ENCODE results near the gene HRH4. TPM values are rescaled to one million over a fixed set of nuclear protein-coding genes. Genes with fewer than 3 reads are reported as not detected.

The HRH4 gene
- total RNA-seq, 2 donors from 2014 or later: 0.20 TPM; not detected in 1

DNA sequence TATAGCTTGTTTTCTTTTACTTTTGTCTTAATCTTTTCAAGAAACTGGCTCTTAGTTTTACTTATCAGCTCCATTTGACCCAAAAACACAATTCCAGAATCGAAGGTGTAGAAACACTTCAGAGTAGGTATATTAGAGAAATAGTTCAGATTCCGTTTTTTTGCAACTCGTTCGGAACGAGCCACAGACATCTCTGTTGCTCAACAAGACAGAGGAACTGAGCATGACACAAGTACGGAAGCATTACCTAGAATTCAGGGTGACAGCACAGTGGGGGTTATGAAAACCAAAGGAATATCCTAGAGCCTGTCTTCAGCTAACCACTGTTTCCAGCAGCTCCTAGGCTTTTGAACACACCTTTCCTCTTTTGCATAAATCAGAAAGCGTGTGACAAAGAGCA, 5.0 kb downstream of the HRH4 start:
- TF ChIP-seq, protein P1, sequence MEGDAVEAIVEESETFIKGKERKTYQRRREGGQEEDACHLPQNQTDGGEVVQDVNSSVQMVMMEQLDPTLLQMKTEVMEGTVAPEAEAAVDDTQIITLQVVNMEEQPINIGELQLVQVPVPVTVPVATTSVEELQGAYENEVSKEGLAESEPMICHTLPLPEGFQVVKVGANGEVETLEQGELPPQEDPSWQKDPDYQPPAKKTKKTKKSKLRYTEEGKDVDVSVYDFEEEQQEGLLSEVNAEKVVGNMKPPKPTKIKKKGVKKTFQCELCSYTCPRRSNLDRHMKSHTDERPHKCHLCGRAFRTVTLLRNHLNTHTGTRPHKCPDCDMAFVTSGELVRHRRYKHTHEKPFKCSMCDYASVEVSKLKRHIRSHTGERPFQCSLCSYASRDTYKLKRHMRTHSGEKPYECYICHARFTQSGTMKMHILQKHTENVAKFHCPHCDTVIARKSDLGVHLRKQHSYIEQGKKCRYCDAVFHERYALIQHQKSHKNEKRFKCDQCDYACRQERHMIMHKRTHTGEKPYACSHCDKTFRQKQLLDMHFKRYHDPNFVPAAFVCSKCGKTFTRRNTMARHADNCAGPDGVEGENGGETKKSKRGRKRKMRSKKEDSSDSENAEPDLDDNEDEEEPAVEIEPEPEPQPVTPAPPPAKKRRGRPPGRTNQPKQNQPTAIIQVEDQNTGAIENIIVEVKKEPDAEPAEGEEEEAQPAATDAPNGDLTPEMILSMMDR (conservative IDR thresholded peaks at IDR 0.05): no peak
- Mint-ChIP-seq H3K27me3 (ENCODE audit: insufficient read depth) (no peaks in the 10 kb centered on the region), H3K27ac (no peak overlapping the region), H3K4me3 (no peak overlapping the region), H3K36me3 (ENCODE audit: low read depth) (no peaks in the 10 kb centered on the region), H3K9me3 (no peaks in the 10 kb centered on the region), H3K4me1 (no peaks in the 10 kb centered on the region)
- no peak for DNase-seq
- H3K36me3 ChIP-seq (ENCODE audit: control insufficient read depth, insufficient read depth, low read length): no peaks in the 10 kb centered on the region
- no peaks in the 10 kb centered on the region for H3K9me3 ChIP-seq (ENCODE audit: control insufficient read depth, low read length)
- H3K27me3 ChIP-seq (ENCODE audit: control insufficient read depth, insufficient read depth, low read length, poor library complexity, severe bottlenecking): no peaks in the 10 kb centered on the region
- WGBS, 2 experiments (ENCODE audit: insufficient coverage in 1 of 2, insufficient read length in 1 of 2): 93 to 97% methylated on average over 6 to 7 of the region's 7 CpGs
- no peak overlapping the region for H3K9ac ChIP-seq (ENCODE audit: extremely low read depth, low read length, poor library complexity, severe bottlenecking)
- H3K27ac ChIP-seq (ENCODE audit: low read depth, low read length): no peak overlapping the region
- H3K4me1 ChIP-seq (ENCODE audit: control insufficient read depth, insufficient read depth, low read length): no peaks in the 10 kb centered on the region
- H3K4me3 ChIP-seq (ENCODE audit: low read length): no peak overlapping the region

DNA sequence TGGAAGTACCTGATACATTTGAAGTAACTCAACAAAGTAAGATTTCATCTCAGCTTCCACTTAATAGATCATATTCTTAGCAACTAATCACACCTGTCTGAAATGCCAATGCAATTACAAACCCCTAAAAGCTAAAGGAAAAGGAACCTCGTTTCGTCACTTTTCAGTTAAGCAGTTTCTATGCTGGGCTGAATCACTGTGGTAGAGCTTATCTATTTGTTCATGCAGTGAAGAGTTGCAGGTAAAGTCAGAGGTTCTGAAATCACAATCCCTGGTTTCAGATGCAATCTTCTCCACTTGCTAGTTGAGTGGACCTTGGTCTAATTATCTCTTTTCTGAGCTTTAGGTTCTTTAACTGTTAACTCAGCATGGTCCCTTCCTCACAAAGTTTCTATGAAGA, 6.3 kb downstream of the HRH4 start:
- H3K27ac Mint-ChIP-seq: no peak overlapping the region
- Histone ChIP-seq H3K27ac (ENCODE audit: low read depth, low read length) (no peak overlapping the region), H3K36me3 (ENCODE audit: control insufficient read depth, insufficient read depth, low read length) (no peaks in the 10 kb centered on the region), H3K4me3 (ENCODE audit: low read length) (no peak overlapping the region), H3K27me3 (ENCODE audit: control insufficient read depth, insufficient read depth, low read length, poor library complexity, severe bottlenecking) (no peaks in the 10 kb centered on the region), H3K4me1 (ENCODE audit: control insufficient read depth, insufficient read depth, low read length) (no peaks in the 10 kb centered on the region), H3K9ac (ENCODE audit: extremely low read depth, low read length, poor library complexity, severe bottlenecking) (no peak overlapping the region), H3K9me3 (ENCODE audit: control insufficient read depth, low read length) (no peaks in the 10 kb centered on the region)
- no peaks in the 10 kb centered on the region for H3K9me3 Mint-ChIP-seq
- no peaks in the 10 kb centered on the region for H3K36me3 Mint-ChIP-seq (ENCODE audit: low read depth)
- 91 to 100% methylated on average over 2 of the region's 2 CpGs for WGBS, 2 experiments (ENCODE audit: insufficient coverage in 1 of 2, insufficient read length in 1 of 2)
- H3K4me3 Mint-ChIP-seq: no peak overlapping the region
- DNase-seq: no peak
- no peaks in the 10 kb centered on the region for H3K27me3 Mint-ChIP-seq (ENCODE audit: insufficient read depth)
- no peaks in the 10 kb centered on the region for H3K4me1 Mint-ChIP-seq
- TF ChIP-seq, protein P1 (conservative IDR thresholded peaks at IDR 0.05): no peak

DNA sequence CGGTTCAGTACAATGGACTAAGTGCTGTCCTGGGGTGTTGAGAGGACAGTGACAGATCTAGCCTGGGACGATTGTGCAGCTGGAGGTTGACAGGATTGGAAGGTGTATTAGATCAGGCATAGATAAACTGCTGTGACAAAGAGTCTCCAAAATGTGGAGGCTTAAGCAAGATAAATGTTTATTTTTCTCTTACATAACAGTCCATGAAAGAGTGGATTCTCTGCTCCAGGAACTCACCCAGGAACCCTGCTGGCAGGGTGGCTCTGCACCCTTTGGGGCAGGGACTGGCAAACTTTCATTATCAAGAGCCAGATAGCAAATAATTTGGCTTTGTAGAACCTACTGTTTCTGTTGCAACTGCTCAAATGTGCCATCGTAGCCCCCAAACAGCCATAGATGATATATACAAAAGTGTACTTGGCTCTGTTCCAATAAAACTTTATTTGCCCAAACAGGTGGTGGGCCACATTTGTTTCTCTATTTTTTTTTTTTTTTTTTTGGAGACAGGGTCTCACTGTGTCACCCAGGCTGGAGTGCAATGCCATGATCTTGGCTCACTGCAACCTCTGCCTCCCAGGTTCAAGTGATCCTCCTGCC, 9.7 kb downstream of the HRH4 start:
- Mint-ChIP-seq H3K27ac (no peak overlapping the region), H3K9me3 (no peaks in the 10 kb centered on the region), H3K27me3 (ENCODE audit: insufficient read depth) (no peaks in the 10 kb centered on the region), H3K4me3 (no peak overlapping the region), H3K4me1 (no peaks in the 10 kb centered on the region), H3K36me3 (ENCODE audit: low read depth) (no peaks in the 10 kb centered on the region)
- TF ChIP-seq, protein P1 (conservative IDR thresholded peaks at IDR 0.05): no peak
- no peaks in the 10 kb centered on the region for H3K36me3 ChIP-seq (ENCODE audit: control insufficient read depth, insufficient read depth, low read length)
- 86 to 93% methylated on average over 1 to 3 of the region's 3 CpGs for WGBS, 2 experiments (ENCODE audit: insufficient coverage in 1 of 2, insufficient read length in 1 of 2)
- no peak overlapping the region for H3K4me3 ChIP-seq (ENCODE audit: low read length)
- no peak for DNase-seq
- H3K27me3 ChIP-seq (ENCODE audit: control insufficient read depth, insufficient read depth, low read length, poor library complexity, severe bottlenecking): no peaks in the 10 kb centered on the region
- H3K9ac ChIP-seq (ENCODE audit: extremely low read depth, low read length, poor library complexity, severe bottlenecking): no peak overlapping the region
- H3K9me3 ChIP-seq (ENCODE audit: control insufficient read depth, low read length): no peaks in the 10 kb centered on the region
- H3K4me1 ChIP-seq (ENCODE audit: control insufficient read depth, insufficient read depth, low read length): no peaks in the 10 kb centered on the region
- H3K27ac ChIP-seq (ENCODE audit: low read depth, low read length): no peak overlapping the region

All from endodermal cell (in vitro differentiated cells).